GM03348 (cell line): ENCODE data around the gene EPB41L4B.

Experiments used
- DNase-seq: peaks from one replicate; pipeline ENCODE4 v3.0.0; 2012; ENCODE audit warnings: low spot score

Gene EPB41L4B

DNA sequence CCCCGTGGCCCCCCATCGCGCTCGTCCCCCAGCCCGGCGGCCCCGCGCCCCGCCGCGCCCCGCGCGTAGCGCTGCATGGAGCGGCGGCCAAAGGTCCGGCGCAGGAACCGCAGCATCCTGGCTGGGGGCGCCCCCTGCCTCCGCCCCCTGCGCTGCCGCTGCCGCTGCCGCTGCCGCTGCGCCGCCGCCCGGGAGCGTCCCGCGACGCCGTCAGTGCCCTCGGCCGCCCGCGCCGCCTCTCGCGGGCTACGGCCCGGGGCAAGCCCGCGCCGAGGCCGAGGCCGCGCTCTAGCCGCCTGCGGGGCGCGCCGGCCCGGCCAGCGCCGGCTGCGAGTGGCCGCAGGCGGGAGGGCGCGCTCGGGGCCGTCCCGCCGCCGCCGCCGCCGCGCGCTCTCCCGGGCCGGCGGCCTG, 523 bp downstream of the EPB41L4B start:
- peak; percentile 64 for DNase-seq

DNA sequence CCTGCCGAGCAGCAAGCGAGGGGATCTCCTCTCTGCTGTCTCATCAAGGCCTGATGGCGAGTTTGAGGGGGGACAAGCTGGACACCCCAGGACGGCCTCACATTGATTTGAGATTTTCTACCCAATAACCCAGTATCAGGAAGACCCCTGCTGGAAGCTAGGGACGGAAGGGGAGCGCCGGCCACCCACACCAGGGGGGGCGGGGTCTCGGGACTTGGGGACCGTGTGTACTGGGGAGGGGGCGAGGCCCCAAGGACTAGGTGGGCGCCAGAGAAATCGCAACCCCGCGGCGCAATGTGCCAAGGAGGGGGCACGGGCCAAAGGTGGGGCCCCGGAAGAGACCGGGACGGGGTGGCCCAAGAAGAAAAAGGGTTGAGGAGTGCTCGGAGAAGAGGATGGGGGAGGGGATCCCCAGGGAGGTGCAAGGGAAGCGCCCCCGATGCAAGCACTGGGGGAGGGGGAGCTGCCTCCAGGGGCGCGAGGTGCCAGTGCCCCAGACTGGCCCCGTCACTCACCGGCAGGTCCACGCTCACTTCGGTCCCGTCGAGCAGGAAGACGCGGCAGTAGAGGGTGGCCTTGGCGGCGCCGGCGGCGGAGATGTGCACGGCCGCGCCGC, 1.1 kb downstream of the EPB41L4B start:
- peak; percentile 13 for DNase-seq

GRCh38 chr9:109319017-109319625, 1.7 kb downstream of the EPB41L4B start:
- DNase-seq: no peak

DNA sequence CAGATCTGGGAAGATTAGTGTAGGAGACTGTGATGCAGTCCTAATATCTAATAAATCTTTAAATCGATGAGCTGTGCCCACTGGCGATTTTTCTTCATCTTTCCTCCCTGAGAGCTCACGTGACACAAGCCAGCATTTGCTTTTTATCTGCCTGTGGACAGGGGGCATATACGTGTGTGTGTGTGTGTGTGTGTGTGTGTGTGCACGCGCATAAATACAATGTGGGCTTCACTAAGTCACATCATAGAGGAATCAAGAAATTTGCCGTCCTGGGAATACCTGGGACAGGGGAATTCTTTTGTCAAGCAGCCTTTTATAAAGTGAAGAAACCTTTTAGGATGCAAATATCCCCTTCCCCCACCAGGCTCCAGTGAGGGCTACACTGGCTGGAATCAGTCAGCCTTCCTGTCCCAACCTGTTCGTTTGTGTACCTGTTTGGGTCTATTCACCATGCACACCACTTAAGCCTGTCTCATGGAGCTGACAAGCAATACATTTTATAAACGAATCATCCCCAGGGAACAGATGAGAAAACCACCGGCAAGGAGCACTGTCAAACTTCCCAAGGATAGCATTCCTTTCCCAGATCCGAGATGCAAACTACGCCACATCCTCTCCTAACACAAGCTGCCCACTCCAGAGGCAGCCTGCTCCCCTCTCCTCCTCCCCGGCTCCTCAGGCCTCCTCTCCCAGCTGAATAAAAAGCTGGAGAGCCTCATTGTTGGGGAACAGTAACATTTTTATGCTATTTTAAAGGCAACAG, 2.7 kb downstream of the EPB41L4B start:
- DNase-seq: no peak

DNA sequence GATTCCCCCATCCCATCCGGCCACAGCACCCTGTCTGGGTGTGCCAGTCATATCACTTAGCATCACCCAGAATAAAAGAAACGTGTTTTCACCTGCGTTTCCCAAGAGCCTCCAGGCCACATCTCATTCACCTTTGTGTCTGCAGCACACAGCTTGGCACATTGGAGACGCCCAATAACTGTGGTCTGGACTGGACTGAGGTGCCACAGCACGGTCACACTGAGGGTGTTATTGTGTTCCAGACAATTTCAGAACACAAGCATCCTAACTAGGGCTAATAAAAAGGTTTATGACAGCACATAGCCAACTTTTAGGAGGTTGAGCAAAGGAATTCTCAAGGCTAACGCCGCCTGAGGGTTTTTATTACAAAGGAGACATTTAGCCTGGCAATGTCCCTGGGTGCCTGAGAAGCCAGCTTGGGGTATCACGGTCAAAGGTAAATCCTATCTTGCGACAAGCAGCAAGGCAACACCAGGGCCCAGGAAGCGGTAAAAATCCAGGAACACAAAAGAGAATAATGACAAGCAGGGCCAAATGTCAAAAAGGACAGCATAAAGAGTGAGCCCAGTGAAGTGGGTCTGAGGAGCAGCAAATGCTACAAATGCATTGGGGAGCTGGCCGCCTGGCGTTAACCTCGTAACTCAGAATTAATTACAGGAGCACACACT, 3.4 kb downstream of the EPB41L4B start:
- no peak for DNase-seq

DNA sequence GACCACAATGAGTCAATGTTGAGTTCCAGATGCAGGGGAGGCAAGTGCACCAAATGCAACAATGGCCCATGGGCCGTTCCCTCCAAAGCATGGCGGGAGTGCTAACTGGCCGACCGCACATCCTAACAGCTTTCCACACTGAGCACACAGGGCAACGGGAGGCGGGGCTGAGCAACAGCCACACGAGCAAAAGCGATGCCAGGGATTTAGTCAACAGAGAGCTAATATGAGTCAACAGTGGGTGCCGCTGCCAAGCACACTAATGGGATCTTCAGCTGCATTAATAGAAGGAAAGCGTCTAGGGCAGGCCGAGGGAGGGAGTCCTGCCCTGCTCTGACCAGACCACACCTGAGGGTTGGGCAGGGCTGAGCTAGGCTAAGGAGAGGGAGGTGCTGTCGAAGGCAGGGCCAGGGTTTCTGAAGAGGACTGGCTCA, 4.6 kb downstream of the EPB41L4B start:
- DNase-seq: peak; percentile 80

- DNase-seq: no peak
Observed at GRCh38 chr9:109315480-109316206, 5.2 kb downstream of the EPB41L4B start.

- no peak for DNase-seq
Observed at GRCh38 chr9:109314011-109314531, 6.8 kb downstream of the EPB41L4B start.

DNA sequence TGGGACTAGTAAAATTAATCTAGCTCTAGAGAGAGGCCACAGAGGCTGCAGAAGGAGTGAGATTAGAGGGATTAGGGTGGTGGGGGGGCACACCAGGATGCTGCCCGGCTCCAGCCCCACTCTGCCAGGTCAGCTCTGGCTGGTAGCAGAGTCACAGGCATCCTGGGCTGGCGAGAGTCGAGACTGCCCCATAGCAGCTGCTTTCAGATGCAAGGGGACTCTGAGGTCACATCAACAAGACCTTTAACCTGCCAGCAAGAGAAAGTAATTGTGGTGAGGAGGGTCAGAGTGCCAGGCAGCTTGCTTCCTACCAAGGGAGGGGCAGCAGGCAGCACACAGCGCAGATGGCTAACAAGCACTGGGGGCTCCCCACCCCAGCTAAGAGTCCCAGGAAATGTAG, 7.5 kb downstream of the EPB41L4B start:
- no peak for DNase-seq

- DNase-seq: no peak
Observed at GRCh38 chr9:109312783-109313182, 8.1 kb downstream of the EPB41L4B start.

DNA sequence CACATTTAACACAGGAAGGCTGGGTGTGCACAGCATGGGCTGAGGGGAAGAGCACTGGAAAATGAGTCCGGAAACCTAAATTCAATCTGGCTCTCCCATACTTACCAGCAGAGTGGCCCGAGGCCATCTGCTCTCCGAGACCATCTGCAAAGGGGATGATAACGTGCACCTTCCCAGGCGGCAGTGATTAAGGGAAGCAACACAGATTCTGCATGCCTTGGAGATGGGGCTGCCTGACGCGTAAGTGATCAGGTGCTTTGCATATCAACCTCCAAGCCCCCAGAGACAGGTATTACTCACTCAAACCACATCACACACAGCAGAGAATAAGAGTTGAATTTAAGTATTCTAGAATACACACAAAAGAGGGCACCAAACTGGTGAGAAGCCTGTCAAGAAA, 9.1 kb downstream of the EPB41L4B start:
- no peak for DNase-seq

DNA sequence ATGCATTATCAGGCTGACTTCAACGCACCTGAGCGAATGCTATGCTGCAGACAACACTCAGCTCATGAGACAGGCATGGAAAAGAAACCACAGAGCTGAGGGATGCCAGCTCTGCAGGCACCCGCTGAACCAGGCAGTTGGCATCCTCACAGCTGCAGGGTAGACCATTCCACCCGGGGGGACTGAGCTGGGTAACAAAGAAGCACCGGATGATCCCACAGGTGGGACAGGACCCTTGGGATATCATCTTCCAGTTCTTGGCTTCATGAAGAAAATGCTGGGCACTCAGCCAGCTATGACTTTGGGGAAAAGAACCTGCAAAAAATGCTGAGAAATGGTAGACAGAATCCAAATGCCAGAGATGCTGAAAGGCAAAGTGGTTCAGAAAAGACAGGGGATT, 9.6 kb downstream of the EPB41L4B start:
- no peak for DNase-seq

DNA sequence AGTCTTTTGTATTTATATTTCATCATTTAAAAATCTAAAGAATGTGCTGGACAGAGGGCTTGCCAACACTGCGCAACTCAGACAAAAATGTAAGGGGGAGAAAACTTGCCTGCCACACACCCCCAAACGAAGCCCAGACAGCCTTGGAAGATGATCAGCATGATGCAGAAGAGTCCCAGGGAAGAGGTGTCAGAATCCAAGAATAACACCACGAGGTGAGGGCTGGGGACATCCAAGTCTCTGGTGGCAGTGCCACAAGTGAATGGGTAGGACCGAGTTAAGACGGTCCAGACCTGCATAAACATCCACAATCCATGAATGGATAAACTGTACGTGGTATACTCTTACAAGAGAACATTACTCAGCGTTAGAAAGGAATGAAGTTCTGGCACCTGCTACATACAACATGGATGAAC, 10.4 kb downstream of the EPB41L4B start:
- peak; percentile 79 for DNase-seq

DNA sequence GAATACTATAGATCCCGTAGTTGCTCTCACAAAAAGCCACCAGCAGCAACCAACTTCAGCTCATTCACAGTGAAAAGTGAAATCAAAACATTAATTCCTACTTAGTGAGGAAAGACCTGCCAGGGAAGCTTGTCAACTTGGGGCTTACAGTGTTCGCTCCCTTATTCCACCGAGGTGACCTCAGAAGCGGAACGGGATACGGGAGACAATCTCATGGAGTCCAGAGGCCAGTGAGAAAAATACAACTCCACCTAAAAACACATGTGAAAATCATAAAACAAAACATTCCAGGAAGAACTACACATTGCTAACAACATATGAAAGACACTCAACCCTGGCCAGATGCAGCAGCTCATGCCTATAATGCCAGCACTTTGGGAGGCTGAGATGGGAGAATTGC, 11.6 kb downstream of the EPB41L4B start:
- no peak for DNase-seq

- no peak for DNase-seq
Observed at GRCh38 chr9:109307380-109308240, 13.2 kb downstream of the EPB41L4B start.

DNA sequence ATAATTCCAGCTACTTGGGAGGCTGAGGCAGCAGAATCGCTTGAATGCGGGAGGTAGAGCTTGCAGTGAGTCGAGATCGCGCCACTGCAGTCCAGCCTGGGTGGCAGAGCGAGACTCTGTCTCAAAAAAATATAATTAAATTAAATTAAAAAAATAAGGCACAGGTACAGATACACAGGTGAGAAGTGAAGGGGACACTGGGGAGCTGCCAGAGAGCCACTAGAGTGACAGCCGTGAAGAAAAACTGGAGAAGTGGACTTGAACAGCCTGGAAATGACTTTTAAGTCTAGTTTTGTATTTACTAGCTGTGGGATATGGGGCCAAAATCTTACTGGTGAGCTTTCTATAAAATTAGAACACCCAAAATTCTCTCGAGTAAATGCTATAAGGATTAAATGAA, 15.1 kb downstream of the EPB41L4B start:
- DNase-seq: no peak

DNA sequence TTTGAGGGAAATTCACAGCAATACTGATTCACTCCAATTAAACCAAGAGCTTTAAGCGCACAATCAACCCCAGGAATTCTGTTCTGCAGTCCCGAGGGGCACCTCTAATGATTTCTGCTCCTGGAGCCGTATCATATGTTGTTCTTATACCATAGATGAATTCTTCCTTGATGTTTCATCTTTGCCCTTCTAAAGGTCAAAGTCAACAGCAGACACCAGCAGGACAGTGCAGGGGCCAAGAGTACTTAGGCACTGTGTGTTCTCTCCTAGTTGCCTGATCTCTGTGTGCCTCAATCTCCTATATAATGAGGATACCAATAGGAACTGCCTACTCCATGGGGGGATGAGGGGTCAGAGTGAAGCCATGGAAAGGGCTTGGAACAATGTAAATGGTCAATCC, 16.5 kb downstream of the EPB41L4B start:
- DNase-seq: no peak

- DNase-seq: no peak
Observed at GRCh38 chr9:109303900-109304299, 17.0 kb downstream of the EPB41L4B start.

GRCh38 chr9:109302606-109303005, 18.3 kb downstream of the EPB41L4B start:
- DNase-seq: no peak

GRCh38 chr9:109301012-109301411, 19.8 kb downstream of the EPB41L4B start:
- no peak for DNase-seq

GRCh38 chr9:109299891-109300290, 21.0 kb downstream of the EPB41L4B start:
- no peak for DNase-seq
